Lower leg skin (tissue), 3 donors: Measurements from ENCODE around the gene JMJD1C.
"Not testable (repeated sequence)": the region's sequence is repeated elsewhere in the genome, so short reads cannot be mapped to it uniquely, and the experiment has no call there.

Source experiments
- POLR2A ChIP-seq, 2 donors: fragments of 450-650 bp; IDR thresholded peaks; one replicate each; pipeline ENCODE4 v1.6.1; 2016 to 2017; ENCODE audit warnings: antibody characterized with exemption in 2 of 2, mild to moderate bottlenecking in 1 of 2, moderate library complexity in 1 of 2
- TF ChIP-seq, protein P1 (sequence below), 3 donors: fragments of 450-650 bp; IDR thresholded peaks; one replicate each; pipeline ENCODE4 v1.5.1; 2016; ENCODE audit warnings: antibody characterized with exemption in 3 of 3, mild to moderate bottlenecking in 3 of 3, moderate library complexity in 2 of 3

DNA sequence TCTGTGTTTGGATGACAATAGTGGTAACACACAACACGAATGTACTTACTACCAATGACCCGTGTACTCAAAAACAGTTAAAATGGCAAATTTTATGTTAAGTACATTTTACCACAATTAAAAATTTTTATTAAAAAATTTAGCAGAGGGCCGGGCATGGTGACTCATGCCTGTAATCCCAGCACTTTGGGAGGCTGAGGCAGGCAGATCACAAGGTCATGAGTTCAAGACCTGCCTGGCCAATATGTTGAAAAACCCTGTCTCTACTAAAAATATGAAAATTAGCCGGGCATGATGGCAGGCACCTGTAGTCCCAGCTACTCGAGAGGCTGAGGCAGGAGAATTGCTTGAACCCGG, 88.5 kb downstream of the JMJD1C start:
- TF ChIP-seq, protein P1, sequence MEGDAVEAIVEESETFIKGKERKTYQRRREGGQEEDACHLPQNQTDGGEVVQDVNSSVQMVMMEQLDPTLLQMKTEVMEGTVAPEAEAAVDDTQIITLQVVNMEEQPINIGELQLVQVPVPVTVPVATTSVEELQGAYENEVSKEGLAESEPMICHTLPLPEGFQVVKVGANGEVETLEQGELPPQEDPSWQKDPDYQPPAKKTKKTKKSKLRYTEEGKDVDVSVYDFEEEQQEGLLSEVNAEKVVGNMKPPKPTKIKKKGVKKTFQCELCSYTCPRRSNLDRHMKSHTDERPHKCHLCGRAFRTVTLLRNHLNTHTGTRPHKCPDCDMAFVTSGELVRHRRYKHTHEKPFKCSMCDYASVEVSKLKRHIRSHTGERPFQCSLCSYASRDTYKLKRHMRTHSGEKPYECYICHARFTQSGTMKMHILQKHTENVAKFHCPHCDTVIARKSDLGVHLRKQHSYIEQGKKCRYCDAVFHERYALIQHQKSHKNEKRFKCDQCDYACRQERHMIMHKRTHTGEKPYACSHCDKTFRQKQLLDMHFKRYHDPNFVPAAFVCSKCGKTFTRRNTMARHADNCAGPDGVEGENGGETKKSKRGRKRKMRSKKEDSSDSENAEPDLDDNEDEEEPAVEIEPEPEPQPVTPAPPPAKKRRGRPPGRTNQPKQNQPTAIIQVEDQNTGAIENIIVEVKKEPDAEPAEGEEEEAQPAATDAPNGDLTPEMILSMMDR (IDR thresholded peaks at IDR 0.05), result not testable (repeated sequence)
- TF ChIP-seq POLR2A (IDR thresholded peaks at IDR 0.05), result not testable (repeated sequence)
